SU-DHL-6 (cell line): ENCODE data around the gene TEX101.
"Not testable (repeated sequence)": the region's sequence is repeated elsewhere in the genome, so short reads cannot be mapped to it uniquely, and the experiment has no call there.

Experiments
- CTCF ChIP-seq: fragments of 200-600 bp; sonication (generic); IDR thresholded peaks from one replicate; pipeline ENCODE4 v1.5.1; 2017; ENCODE audit warnings: antibody characterized with exemption, mild to moderate bottlenecking, low read length, moderate library complexity; ENCODE audit not compliant: insufficient read depth, poor library complexity, severe bottlenecking
- EZH2phosphoT487 ChIP-seq: fragments of 200-600 bp; sonication (generic), shearing (Covaris generic); conservative IDR thresholded peaks from 2 replicates; pipeline ENCODE4 v1.6.1; 2018; ENCODE audit warnings: mild to moderate bottlenecking, antibody characterized with exemption, low read length, moderate library complexity, mixed read lengths

GRCh38 chr19:43383759-43384158 lies 30.9 kb upstream of the TEX101 start:
- not testable (repeated sequence) for TF ChIP-seq CTCF, EZH2phosphoT487
